ENCODE measurements around the gene LMO4. TPM values are rescaled to one million over a fixed set of nuclear protein-coding genes. Genes with fewer than 3 reads are reported as not detected.

The LMO4 gene
- total RNA-seq, 2 donors from 2014 or later, result 23.6 to 24.1 TPM

DNA sequence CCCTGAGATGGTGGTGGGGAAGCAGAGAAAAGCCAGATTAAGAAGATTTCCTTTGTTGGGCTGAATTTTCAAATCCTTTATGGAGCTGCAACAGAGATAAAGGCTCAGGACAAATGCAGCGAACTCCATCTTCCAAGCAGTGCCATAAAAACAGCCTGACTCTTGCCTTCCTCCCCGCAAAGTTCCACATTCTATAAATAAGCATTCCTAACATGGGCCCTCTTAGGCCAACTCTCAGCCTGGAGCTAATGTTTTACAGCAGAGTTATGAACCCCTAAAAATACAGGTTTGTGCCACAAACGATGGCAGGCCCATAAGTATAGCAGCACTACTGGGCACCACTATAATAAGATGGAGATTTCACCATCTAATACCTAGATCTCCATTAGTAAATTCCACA lies 27.2 kb downstream of the LMO4 start:
- Histone ChIP-seq H3K4me1 (no peaks in the 10 kb centered on the region), H3K9me3 (no peaks in the 10 kb centered on the region), H3K27ac (no peak overlapping the region), H3K36me3 (no peaks in the 10 kb centered on the region), H3K27me3 (no peaks in the 10 kb centered on the region), H3K9ac (ENCODE audit: low read depth in 2 of 2, low read length in 2 of 2) (no peak overlapping the region), H3K4me3 (no peak overlapping the region)
- TF ChIP-seq, protein P1, sequence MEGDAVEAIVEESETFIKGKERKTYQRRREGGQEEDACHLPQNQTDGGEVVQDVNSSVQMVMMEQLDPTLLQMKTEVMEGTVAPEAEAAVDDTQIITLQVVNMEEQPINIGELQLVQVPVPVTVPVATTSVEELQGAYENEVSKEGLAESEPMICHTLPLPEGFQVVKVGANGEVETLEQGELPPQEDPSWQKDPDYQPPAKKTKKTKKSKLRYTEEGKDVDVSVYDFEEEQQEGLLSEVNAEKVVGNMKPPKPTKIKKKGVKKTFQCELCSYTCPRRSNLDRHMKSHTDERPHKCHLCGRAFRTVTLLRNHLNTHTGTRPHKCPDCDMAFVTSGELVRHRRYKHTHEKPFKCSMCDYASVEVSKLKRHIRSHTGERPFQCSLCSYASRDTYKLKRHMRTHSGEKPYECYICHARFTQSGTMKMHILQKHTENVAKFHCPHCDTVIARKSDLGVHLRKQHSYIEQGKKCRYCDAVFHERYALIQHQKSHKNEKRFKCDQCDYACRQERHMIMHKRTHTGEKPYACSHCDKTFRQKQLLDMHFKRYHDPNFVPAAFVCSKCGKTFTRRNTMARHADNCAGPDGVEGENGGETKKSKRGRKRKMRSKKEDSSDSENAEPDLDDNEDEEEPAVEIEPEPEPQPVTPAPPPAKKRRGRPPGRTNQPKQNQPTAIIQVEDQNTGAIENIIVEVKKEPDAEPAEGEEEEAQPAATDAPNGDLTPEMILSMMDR (IDR thresholded peaks at IDR 0.05), result no peak
- intact Hi-C loops (cut with DNase I), result no loop called here
- no peak for DNase-seq

DNA sequence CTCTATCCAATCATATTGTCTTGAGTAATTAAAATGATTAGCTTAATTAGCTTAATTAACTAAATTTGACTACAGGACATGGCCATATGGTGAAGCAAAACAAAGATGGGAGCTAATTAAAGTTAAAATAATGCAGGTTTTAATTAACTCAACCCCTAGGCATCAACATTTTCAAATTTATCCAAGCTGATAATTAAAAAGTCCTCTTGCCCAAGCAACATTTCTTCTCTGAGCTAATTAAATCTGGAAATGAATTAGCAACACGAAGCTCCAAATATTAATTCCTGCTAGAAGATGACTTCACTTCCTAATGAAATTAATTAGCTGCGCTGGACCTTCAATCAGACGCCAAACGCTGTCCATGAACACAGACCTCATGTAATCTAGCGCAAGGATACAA lies 27.9 kb downstream of the LMO4 start:
- no peak for DNase-seq
- Histone ChIP-seq H3K4me3 (no peak overlapping the region), H3K36me3 (no peaks in the 10 kb centered on the region), H3K4me1 (no peaks in the 10 kb centered on the region), H3K27ac (no peak overlapping the region), H3K9me3 (no peaks in the 10 kb centered on the region), H3K27me3 (no peaks in the 10 kb centered on the region), H3K9ac (ENCODE audit: low read depth in 2 of 2, low read length in 2 of 2) (no peak overlapping the region)
- intact Hi-C loops (cut with DNase I), result no loop called here
- TF ChIP-seq, protein P1 (IDR thresholded peaks at IDR 0.05), result no peak

DNA sequence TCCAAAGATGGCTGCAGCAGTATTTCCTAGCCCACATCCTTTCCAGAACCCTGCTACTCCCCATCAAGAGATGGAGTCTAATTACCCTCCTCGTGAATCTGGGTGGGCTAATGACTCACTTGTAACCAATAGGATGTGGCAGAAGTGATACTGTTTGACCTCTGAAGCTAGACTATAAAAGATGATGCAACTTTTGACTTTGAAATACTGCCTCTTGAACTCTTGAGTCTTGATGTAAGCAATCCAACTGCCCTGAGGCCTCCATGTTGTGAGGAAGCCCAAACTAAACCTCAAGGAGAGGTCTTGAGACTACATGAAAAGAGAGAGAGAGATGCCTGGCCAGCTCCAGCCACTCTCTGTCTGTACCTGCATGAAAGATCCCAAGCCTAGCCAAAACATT lies 29.5 kb downstream of the LMO4 start:
- DNase-seq, result no peak
- Histone ChIP-seq H3K9me3 (no peaks in the 10 kb centered on the region), H3K36me3 (no peaks in the 10 kb centered on the region), H3K27ac (no peak overlapping the region), H3K27me3 (no peaks in the 10 kb centered on the region), H3K4me1 (no peaks in the 10 kb centered on the region), H3K4me3 (no peak overlapping the region), H3K9ac (ENCODE audit: low read depth in 2 of 2, low read length in 2 of 2) (no peak overlapping the region)
- intact Hi-C loops (cut with DNase I), result no loop called here
- TF ChIP-seq, protein P1 (IDR thresholded peaks at IDR 0.05), result no peak

DNA sequence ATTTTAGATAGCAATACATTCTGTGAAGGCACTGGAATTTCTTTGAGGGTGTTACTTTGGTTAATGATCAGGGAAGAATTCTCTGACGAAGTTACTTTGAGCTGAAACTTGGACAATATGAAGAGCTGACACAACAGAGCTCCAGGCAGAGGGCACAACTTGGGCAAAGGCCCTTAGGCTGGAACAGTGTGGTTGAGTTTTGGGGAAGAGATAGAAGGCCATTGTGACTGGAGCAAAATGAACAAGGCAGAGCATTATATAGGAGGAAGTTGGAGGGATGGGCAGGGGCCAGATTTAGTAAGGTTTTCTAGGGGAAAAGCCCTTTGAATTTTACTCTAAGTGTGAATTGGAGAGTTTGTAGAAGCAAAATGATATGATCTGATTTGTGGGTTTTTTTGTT lies 30.9 kb downstream of the LMO4 start:
- TF ChIP-seq, protein P1 (IDR thresholded peaks at IDR 0.05), result no peak
- Histone ChIP-seq H3K27me3 (no peaks in the 10 kb centered on the region), H3K36me3 (no peaks in the 10 kb centered on the region), H3K9ac (ENCODE audit: low read depth in 2 of 2, low read length in 2 of 2) (no peak overlapping the region), H3K27ac (no peak overlapping the region), H3K4me3 (no peak overlapping the region), H3K9me3 (no peaks in the 10 kb centered on the region), H3K4me1 (no peaks in the 10 kb centered on the region)
- intact Hi-C loops (cut with DNase I), result no loop called here
- DNase-seq, result no peak

DNA sequence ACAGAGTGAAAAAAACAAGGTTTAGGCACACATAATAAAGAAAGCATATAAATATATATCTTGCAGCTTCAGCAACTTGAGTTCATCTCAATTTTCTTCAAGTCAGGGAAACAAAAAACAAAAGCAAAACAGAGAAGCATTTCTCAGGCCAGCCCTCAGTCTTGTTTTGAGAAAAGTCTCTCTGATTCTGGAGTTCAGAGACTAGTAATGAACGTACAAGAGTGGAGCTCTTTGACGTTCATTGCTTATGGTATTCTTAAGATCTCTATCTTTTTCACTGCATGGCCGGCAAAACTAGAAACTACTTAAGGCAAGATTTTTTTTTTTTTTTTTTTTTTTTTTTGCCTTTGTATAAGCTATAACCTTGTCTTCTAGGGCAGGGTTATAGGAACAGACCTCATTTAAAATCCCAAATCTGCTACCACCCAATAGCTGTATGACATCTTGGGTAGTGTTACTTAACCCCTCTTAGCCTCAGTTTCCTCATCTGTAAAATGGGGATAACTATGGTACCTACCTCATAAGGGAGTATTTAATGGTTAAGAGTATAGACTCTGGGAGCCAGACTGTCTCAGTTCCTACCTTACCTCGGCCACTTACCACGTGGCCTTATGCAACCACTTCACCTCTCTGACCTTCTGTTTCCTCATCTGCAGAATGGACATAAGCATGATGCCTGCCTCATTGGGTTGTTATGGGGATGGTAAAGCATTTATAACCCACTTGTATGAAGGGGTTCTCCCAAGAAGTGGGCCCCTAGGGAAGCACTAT lies 33.6 kb downstream of the LMO4 start:
- TF ChIP-seq, protein P1 (IDR thresholded peaks at IDR 0.05), result no peak
- intact Hi-C loops (cut with DNase I), result no loop called here
- DNase-seq, result no peak
- no peak overlapping the region for H3K4me3 ChIP-seq
- H3K36me3 ChIP-seq, result no peaks in the 10 kb centered on the region
- no peaks in the 10 kb centered on the region for H3K9me3 ChIP-seq
- no peak overlapping the region for H3K27ac ChIP-seq
- no peaks in the 10 kb centered on the region for H3K4me1 ChIP-seq
- H3K27me3 ChIP-seq, result no peaks in the 10 kb centered on the region
- H3K9ac ChIP-seq (ENCODE audit: low read depth in 2 of 2, low read length in 2 of 2), result no peak overlapping the region

All from colonic mucosa (tissue), 4 donors.